Measurements from ENCODE around the gene TRPV5.

The TRPV5 gene

DNA sequence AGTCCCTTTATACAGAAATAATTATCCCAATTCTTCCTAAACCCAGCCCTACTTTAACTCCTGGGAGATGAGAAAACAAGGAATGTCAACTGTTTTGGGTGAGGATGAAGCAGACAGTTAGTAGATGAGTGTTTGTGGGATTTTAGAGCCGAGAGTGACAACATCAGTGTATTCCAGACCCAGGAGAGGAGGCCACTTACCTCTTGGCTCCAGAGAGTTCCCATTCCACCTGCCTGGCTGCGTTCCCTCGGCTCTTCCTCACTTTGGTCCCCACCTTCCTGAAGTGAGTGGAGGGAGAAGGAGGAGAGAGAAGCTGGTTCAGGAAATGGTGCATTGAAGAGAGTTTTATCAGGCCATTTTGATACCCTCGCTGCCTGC, 28.0 kb upstream of the TRPV5 start:
- Histone ChIP-seq H3K4me1 (ENCODE audit: low read length) (peaks cover 46% of the 10 kb centered on the region), H4K20me1 (ENCODE audit: insufficient read depth, low read length) (no peaks in the 10 kb centered on the region), H2AFZ (ENCODE audit: low read depth, low read length) (no peak overlapping the region), H3K27ac (ENCODE audit: low read length) (no peak overlapping the region), H3K4me2 (ENCODE audit: low read length) (no peak overlapping the region), H3K79me2 (ENCODE audit: low read length) (no peaks in the 10 kb centered on the region), H3K4me3 (ENCODE audit: low read length) (no peak overlapping the region), H3K9ac (ENCODE audit: low read length) (no peak overlapping the region), H3K36me3 (replicated peaks; ENCODE audit: low read depth, low read length) (no peaks in the 10 kb centered on the region), H3K27me3 (ENCODE audit: low read depth, low read length) (peaks cover 23% of the 10 kb centered on the region), H3K9me3 (ENCODE audit: insufficient read depth, low read length) (no peaks in the 10 kb centered on the region)
- TF ChIP-seq, protein P1, sequence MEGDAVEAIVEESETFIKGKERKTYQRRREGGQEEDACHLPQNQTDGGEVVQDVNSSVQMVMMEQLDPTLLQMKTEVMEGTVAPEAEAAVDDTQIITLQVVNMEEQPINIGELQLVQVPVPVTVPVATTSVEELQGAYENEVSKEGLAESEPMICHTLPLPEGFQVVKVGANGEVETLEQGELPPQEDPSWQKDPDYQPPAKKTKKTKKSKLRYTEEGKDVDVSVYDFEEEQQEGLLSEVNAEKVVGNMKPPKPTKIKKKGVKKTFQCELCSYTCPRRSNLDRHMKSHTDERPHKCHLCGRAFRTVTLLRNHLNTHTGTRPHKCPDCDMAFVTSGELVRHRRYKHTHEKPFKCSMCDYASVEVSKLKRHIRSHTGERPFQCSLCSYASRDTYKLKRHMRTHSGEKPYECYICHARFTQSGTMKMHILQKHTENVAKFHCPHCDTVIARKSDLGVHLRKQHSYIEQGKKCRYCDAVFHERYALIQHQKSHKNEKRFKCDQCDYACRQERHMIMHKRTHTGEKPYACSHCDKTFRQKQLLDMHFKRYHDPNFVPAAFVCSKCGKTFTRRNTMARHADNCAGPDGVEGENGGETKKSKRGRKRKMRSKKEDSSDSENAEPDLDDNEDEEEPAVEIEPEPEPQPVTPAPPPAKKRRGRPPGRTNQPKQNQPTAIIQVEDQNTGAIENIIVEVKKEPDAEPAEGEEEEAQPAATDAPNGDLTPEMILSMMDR (IDR thresholded peaks at IDR 0.05; ENCODE audit: low read depth, low read length) = no peak
- no peak for TF ChIP-seq EZH2phosphoT487 (IDR thresholded peaks at IDR 0.05; ENCODE audit: low read depth)

DNA sequence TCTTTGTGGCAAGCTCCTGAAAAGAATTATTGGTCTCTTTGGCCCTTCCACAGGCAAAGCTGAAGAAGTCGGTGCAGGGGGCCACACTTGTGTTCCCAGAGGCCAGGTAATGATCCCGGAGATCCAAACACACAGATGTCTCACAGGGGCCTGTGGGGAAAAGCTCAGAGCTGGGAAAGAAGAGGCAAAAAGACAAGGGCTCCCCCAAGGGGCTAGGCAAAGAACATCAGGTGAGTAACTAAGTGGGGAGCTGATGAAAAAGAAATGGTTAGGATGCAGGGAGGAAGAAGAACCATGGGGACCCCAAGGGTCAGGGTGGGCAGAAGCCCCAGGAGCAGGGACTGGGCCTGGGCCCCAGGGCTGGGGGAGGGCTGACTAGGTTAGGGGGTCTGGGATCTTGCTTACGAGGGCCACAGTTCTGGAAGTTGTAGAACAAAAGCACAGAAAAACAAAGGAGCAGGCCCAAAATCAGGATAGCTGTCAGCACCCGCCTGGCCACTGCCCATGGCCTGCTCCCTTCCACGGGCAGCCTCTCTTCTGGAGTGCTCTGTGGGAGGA, 27.5 kb upstream of the TRPV5 start:
- Histone ChIP-seq H3K36me3 (replicated peaks; ENCODE audit: low read depth, low read length) (no peaks in the 10 kb centered on the region), H3K4me3 (ENCODE audit: low read length) (no peak overlapping the region), H3K27me3 (ENCODE audit: low read depth, low read length) (peaks cover 23% of the 10 kb centered on the region), H3K9ac (ENCODE audit: low read length) (no peak overlapping the region), H3K27ac (ENCODE audit: low read length) (no peak overlapping the region), H3K79me2 (ENCODE audit: low read length) (no peaks in the 10 kb centered on the region), H4K20me1 (ENCODE audit: insufficient read depth, low read length) (no peaks in the 10 kb centered on the region), H3K9me3 (ENCODE audit: insufficient read depth, low read length) (peaks cover 4% of the 10 kb centered on the region; the same call in 1 of the 2 replicates), H3K4me2 (ENCODE audit: low read length) (no peak overlapping the region), H2AFZ (ENCODE audit: low read depth, low read length) (no peak overlapping the region), H3K4me1 (ENCODE audit: low read length) (peaks cover 47% of the 10 kb centered on the region)
- no peak for TF ChIP-seq EZH2phosphoT487 (IDR thresholded peaks at IDR 0.05; ENCODE audit: low read depth)
- TF ChIP-seq, protein P1 (IDR thresholded peaks at IDR 0.05; ENCODE audit: low read depth, low read length) = peak; percentile 56

DNA sequence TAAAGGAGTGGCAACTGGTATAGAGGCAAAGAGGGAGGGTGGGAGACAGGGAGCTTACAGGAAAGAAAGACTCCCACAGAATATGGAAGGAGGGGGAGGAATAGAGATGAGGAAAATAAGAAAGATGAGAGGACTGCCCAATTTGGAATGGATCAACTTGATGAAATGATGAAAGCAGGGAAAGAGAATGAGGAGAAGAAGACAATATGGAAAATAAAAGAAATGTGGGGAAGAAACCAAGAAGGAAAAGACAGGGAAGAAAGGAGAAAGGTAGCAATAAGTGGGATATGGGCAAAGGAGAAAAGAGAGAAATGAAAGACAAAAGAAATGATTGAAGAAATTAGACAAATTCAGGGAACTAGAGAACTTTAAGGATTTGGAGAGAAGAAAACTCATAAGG, 25.7 kb upstream of the TRPV5 start:
- Histone ChIP-seq H3K27me3 (ENCODE audit: low read depth, low read length) (peaks cover 23% of the 10 kb centered on the region), H2AFZ (ENCODE audit: low read depth, low read length) (no peak overlapping the region), H4K20me1 (ENCODE audit: insufficient read depth, low read length) (no peaks in the 10 kb centered on the region), H3K4me2 (ENCODE audit: low read length) (no peak overlapping the region), H3K36me3 (replicated peaks; ENCODE audit: low read depth, low read length) (no peaks in the 10 kb centered on the region), H3K4me1 (ENCODE audit: low read length) (peaks cover 34% of the 10 kb centered on the region), H3K79me2 (ENCODE audit: low read length) (no peaks in the 10 kb centered on the region), H3K9ac (ENCODE audit: low read length) (no peak overlapping the region), H3K9me3 (ENCODE audit: insufficient read depth, low read length) (peaks cover 16% of the 10 kb centered on the region; the same call in 1 of the 2 replicates), H3K27ac (ENCODE audit: low read length) (no peak overlapping the region), H3K4me3 (ENCODE audit: low read length) (no peak overlapping the region)
- TF ChIP-seq, protein P1 (IDR thresholded peaks at IDR 0.05; ENCODE audit: low read depth, low read length) = no peak
- no peak for TF ChIP-seq EZH2phosphoT487 (IDR thresholded peaks at IDR 0.05; ENCODE audit: low read depth)

DNA sequence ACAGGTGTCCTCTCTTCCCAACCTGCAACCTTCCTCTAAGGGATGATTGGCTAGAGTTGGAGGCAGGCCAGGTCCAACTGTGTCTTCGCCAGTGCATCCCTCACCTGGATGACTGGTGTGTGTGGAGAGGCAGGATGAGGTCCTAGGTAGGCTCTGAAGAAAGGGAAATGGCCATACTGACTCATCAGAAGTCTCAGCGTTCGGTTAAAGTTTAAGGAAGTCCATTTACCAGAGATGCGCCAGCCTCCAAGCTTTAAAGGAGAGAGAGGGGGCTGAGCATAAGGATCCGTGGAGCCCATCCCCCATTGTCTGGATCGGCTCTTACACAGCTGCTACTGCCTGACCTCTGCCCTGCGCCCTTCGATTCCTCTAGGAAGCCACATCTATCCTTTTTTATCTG, 24.2 kb upstream of the TRPV5 start:
- H3K27ac ChIP-seq (ENCODE audit: low read length) = no peak overlapping the region
- H3K79me2 ChIP-seq (ENCODE audit: low read length) = no peaks in the 10 kb centered on the region
- H3K27me3 ChIP-seq (ENCODE audit: low read depth, low read length) = peaks cover 28% of the 10 kb centered on the region
- H3K4me2 ChIP-seq (ENCODE audit: low read length) = no peak overlapping the region
- H3K9ac ChIP-seq (ENCODE audit: low read length) = no peak overlapping the region
- no peak overlapping the region for H2AFZ ChIP-seq (ENCODE audit: low read depth, low read length)
- H3K36me3 ChIP-seq (replicated peaks; ENCODE audit: low read depth, low read length) = no peaks in the 10 kb centered on the region
- no peak overlapping the region for H3K4me3 ChIP-seq (ENCODE audit: low read length)
- peaks cover 16% of the 10 kb centered on the region; the same call in 1 of the 2 replicates for H3K9me3 ChIP-seq (ENCODE audit: insufficient read depth, low read length)
- TF ChIP-seq, protein P1 (IDR thresholded peaks at IDR 0.05; ENCODE audit: low read depth, low read length) = no peak
- no peak for TF ChIP-seq EZH2phosphoT487 (IDR thresholded peaks at IDR 0.05; ENCODE audit: low read depth)
- H3K4me1 ChIP-seq (ENCODE audit: low read length) = peaks cover 19% of the 10 kb centered on the region
- H4K20me1 ChIP-seq (ENCODE audit: insufficient read depth, low read length) = no peaks in the 10 kb centered on the region
